KMS-11 (cell line): Measurements from ENCODE around the gene PLEKHA1.

Experiments used
- H2AFZ ChIP-seq: fragments of 200-600 bp; sonication (generic); 2 replicates; pipeline ENCODE4 v1.6.1; 2016; ENCODE audit warnings: antibody characterized with exemption, mixed run types, low read depth
- H3K27ac ChIP-seq: fragments of 200-600 bp; sonication (generic); 2 replicates; pipeline ENCODE4 v1.6.1; 2016; ENCODE audit warnings: mild to moderate bottlenecking, mixed run types
- H3K27me3 ChIP-seq: fragments of 200-600 bp; sonication (generic); 2 replicates; pipeline ENCODE4 v1.6.1; 2017; ENCODE audit warnings: mild to moderate bottlenecking, low read depth, mixed run types, moderate library complexity; ENCODE audit not compliant: insufficient read depth
- H3K36me3 ChIP-seq: fragments of 200-600 bp; sonication (generic); 2 replicates; pipeline ENCODE4 v1.6.1; 2017; ENCODE audit warnings: mild to moderate bottlenecking, mixed run types; ENCODE audit not compliant: insufficient read depth
- H3K4me1 ChIP-seq: fragments of 200-600 bp; sonication (generic); 2 replicates; pipeline ENCODE4 v1.6.1; 2016; ENCODE audit warnings: mild to moderate bottlenecking, low read depth, mixed run types; ENCODE audit not compliant: poor library complexity, severe bottlenecking
- H3K4me2 ChIP-seq: fragments of 200-600 bp; sonication (generic); 2 replicates; pipeline ENCODE4 v1.7.0; 2016; ENCODE audit warnings: mild to moderate bottlenecking, mixed run types
- H3K4me3 ChIP-seq: fragments of 200-600 bp; sonication (generic); IDR thresholded peaks from 2 replicates; pipeline ENCODE4 v1.6.1; 2017; ENCODE audit warnings: low read depth, low read length, mixed read lengths; ENCODE audit not compliant: insufficient read depth
- H3K79me2 ChIP-seq: fragments of 200-600 bp; sonication (generic); 2 replicates; pipeline ENCODE4 v1.6.1; 2016; ENCODE audit warnings: low read depth, mixed run types; ENCODE audit not compliant: insufficient read depth
- H3K9ac ChIP-seq: fragments of 200-600 bp; sonication (generic); 2 replicates; pipeline ENCODE4 v1.6.1; 2016; ENCODE audit warnings: mild to moderate bottlenecking, mixed run types
- H4K20me1 ChIP-seq: fragments of 200-600 bp; sonication (generic); 2 replicates; pipeline ENCODE4 v1.6.1; 2016; ENCODE audit warnings: mild to moderate bottlenecking, mixed run types; ENCODE audit not compliant: insufficient read depth
- CTCF ChIP-seq: fragments of 200-600 bp; sonication (generic); conservative IDR thresholded peaks from 2 replicates; pipeline ENCODE4 v1.6.1; 2017; ENCODE audit warnings: low read depth, mild to moderate bottlenecking, antibody characterized with exemption, low read length, moderate library complexity, mixed read lengths

The PLEKHA1 gene

GRCh38 chr10:122427280-122427679 is 52.8 kb downstream of the PLEKHA1 start:
- no peak overlapping the region for H3K4me2 ChIP-seq

GRCh38 chr10:122435212-122435827 is 60.8 kb downstream of the PLEKHA1 start:
- Histone ChIP-seq H3K4me3 (no peak overlapping the region), H3K4me1 (no peaks in the 10 kb centered on the region), H3K36me3 (no peaks in the 10 kb centered on the region), H3K27ac (no peak overlapping the region), H3K4me2 (no peak overlapping the region), H4K20me1 (no peaks in the 10 kb centered on the region), H2AFZ (no peak overlapping the region), H3K9ac (no peak overlapping the region), H3K79me2 (no peaks in the 10 kb centered on the region), H3K27me3 (no peaks in the 10 kb centered on the region)
- peak; percentile 81 for TF ChIP-seq CTCF

More at GRCh38 chr10:122427280-122427679, 52.8 kb downstream of the PLEKHA1 start:
- no peak overlapping the region for H3K27ac ChIP-seq
- H3K4me1 ChIP-seq = no peaks in the 10 kb centered on the region
- H3K36me3 ChIP-seq = no peaks in the 10 kb centered on the region
- no peaks in the 10 kb centered on the region for H4K20me1 ChIP-seq
- no peak for TF ChIP-seq CTCF
- H3K27me3 ChIP-seq = no peaks in the 10 kb centered on the region
- no peak overlapping the region for H2AFZ ChIP-seq
- H3K9ac ChIP-seq = no peak overlapping the region
- no peak overlapping the region for H3K4me3 ChIP-seq
- no peaks in the 10 kb centered on the region for H3K79me2 ChIP-seq

- no peaks in the 10 kb centered on the region for H3K36me3 ChIP-seq
- H3K27ac ChIP-seq = no peak overlapping the region
- no peak overlapping the region for H3K4me3 ChIP-seq
- no peak overlapping the region for H3K9ac ChIP-seq
- H3K79me2 ChIP-seq = no peaks in the 10 kb centered on the region
- H3K4me2 ChIP-seq = no peak overlapping the region
- H4K20me1 ChIP-seq = no peaks in the 10 kb centered on the region
- no peak overlapping the region for H2AFZ ChIP-seq
- TF ChIP-seq CTCF = no peak
- no peaks in the 10 kb centered on the region for H3K27me3 ChIP-seq
- H3K4me1 ChIP-seq = no peaks in the 10 kb centered on the region
These were observed 67.5 kb downstream of the PLEKHA1 start for GRCh38 chr10:122441961-122442360.

GRCh38 chr10:122445469-122445868 is 71.0 kb downstream of the PLEKHA1 start:
- Histone ChIP-seq H2AFZ (no peak overlapping the region), H3K4me3 (no peak overlapping the region), H3K4me2 (no peak overlapping the region), H3K79me2 (no peaks in the 10 kb centered on the region), H4K20me1 (no peaks in the 10 kb centered on the region), H3K9ac (no peak overlapping the region), H3K36me3 (no peaks in the 10 kb centered on the region), H3K4me1 (no peaks in the 10 kb centered on the region), H3K27me3 (no peaks in the 10 kb centered on the region), H3K27ac (no peak overlapping the region)
- TF ChIP-seq CTCF = no peak
